GM18502 (cell line): Measurements from ENCODE around the gene NRXN3.

Source experiments
- ATAC-seq: cut with Tn5 transposase; IDR thresholded peaks from one replicate; pipeline ENCODE4 v1.9.1; 2021; ENCODE audit warnings: mild to moderate bottlenecking; ENCODE audit not compliant: unreplicated experiment, poor library complexity

Gene NRXN3

GRCh38 chr14:79829405-79830166 lies 1659.4 kb downstream of the NRXN3 start:
- no peak for ATAC-seq

DNA sequence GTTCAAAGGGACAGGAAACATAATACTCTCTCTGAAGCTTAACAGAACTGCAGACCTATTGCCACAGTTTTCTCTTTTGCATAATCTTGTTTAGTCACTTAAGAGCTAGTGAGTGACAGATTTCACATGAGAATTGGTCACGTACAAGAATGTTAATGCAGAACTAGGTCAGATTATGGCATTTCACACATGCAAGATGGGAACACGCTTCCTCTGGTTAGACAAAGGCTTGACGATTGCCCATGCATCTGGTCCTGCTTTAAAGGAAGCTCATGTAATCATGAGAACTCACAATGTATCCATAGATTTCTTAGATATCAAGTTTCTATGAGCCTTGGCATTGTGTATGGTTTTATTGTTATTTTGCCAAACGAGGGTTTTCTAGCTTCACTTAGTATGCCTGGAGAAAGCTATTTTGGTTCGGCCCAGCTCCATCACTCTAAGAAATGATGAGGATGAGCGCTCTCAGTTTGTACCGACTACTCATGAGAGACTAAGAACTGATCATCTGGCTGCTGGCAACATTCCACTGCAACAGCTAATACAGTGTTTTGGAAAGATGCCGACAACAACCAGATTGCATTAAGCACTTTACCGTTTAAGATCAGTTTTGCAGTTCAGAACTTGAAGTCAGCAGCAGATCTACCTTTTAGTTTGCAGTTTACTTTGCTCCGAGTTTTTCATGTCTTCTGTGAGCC lies 1661.2 kb downstream of the NRXN3 start:
- ATAC-seq = no peak

DNA sequence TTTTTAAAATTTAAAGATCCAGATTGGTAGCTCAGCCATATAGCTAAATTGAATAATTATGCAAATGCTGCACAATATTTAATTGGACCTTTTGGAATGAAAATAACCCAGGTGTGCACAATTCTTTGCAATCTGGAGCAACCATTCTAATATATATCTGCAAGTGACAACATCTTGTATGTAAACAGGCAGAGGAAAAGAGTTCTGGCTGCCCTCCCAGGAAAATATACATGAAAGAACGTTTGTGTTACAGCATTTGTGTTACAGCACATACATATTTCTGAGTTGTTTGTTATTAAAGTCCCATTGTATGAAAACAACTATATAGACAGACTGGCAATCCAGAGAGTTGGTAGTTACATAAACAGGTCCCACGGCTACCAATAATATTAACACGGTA lies 1663.6 kb downstream of the NRXN3 start:
- ATAC-seq = no peak

DNA sequence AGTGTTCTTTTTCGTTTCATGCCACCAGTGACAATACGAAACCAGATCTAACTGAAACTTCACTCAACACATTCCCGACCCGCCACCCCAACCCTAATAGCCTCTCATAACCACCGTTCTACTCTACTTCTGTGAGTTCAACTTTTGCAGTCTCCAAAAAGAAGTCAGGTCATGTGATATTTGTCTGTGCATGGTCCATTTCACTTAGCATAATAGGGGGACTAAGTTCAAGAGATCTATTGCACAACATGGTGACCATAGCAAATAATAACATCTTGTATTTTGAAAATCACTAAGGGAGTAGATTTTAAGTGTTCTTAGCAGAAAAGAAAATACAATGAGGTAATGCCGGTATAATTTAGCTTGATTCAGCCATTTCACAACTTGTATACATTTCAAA lies 1664.7 kb downstream of the NRXN3 start:
- no peak for ATAC-seq

- no peak for ATAC-seq
These were observed 1666.4 kb downstream of the NRXN3 start for GRCh38 chr14:79836577-79836976.

- ATAC-seq = no peak
These were observed 1667.5 kb downstream of the NRXN3 start for GRCh38 chr14:79837699-79838098.

- ATAC-seq = no peak
These were observed 1669.9 kb downstream of the NRXN3 start for GRCh38 chr14:79840103-79840502.

GRCh38 chr14:79840831-79841230 lies 1670.7 kb downstream of the NRXN3 start:
- ATAC-seq = no peak

DNA sequence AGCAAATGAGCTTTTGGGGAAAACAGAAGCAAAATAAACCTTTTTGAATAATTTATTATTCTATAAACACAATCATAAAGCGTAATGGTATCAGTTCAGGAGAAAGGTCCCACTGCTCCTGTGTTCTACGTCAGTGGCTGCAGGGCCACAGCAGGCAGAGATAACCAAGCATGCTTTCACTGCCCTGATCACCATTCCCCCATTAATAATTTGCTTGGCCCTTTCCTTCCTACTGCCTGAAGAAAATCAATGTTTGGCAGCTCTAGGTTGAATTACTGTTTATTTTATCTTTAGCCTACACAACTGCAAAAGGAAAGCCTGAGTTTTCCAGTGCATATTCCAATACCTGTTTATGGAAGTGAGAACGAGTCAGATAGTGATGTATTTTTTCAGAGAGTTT lies 1671.3 kb downstream of the NRXN3 start:
- ATAC-seq = no peak

DNA sequence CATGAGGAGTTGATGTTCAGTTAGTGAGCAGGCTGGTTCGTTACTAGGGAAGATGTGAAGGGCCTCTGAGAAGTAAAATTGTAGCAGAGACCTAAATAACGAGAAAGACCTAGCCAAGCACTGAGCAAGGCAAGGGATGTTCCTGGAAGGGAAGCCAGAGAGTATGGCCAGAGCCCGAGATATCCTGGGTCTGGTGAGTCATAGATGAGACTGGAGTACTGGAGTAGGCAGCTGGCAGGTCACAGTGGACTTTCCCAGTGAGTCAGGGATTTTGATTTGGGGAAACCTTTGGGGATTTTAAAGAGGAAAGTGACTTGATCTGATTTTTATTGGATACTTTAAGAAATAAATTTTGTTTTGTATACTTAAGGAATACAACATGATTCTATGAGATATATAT lies 1672.1 kb downstream of the NRXN3 start:
- no peak for ATAC-seq

- ATAC-seq = no peak
These were observed 1683.0 kb downstream of the NRXN3 start for GRCh38 chr14:79852950-79853744.

GRCh38 chr14:79855789-79856188 lies 1685.6 kb downstream of the NRXN3 start:
- no peak for ATAC-seq

GRCh38 chr14:79856381-79856780 lies 1686.2 kb downstream of the NRXN3 start:
- ATAC-seq = no peak

- no peak for ATAC-seq
These were observed 1690.9 kb downstream of the NRXN3 start for GRCh38 chr14:79861111-79861510.

DNA sequence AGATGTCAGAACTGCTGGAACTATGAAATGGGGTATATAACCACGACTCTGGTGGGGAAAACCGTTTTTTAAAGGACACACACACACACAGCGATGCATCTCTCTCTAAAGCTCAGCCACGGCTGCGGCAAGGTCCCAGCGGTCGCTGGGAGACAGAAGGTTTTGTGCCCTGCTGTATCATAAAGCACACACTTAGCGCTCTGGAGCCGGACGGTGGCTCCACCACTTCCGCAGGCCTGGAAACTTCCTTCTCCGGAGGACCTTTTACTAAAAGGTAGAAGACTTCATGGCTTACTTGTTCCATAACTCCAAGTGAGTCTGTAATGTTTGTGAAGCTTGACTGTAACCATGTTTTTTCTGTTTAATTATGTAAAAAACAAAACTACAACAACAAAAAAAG lies 1691.9 kb downstream of the NRXN3 start:
- ATAC-seq = no peak

DNA sequence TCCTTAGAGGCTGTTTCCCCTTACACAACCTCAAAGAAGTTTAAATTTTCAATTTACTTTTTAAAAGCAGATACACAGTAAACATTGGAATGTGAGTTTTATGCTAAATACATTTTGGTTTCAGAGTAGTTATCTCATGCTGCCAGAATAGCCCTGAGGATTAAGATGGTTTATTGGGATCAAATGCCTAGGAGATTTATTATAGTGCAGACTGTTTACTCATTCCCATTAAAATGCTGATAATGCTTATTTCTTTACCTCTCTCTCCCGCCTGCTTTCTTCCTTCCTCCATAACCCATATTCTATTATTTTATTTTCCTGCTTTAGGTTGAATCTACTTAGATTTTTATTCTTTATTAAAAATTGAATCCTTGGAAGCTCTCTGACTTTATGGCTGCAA lies 1701.0 kb downstream of the NRXN3 start:
- no peak for ATAC-seq

DNA sequence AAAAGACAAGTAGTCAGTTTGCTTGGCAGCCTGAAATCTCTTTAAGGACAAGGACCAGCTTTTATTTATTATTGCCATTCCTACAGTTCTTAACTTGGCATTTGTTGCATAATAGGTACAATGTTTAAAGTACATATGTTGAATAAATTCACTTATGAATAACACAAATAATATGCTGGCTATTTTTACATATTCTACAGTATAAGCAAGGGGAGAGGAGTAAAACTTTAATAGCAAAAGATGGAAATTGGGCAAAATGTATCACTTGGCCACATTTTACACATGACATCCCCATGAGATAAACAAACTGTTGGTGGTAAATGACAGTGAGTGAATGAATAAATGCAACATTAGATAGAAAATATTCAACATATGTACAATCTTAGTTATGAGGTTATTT lies 1708.1 kb downstream of the NRXN3 start:
- ATAC-seq = no peak

DNA sequence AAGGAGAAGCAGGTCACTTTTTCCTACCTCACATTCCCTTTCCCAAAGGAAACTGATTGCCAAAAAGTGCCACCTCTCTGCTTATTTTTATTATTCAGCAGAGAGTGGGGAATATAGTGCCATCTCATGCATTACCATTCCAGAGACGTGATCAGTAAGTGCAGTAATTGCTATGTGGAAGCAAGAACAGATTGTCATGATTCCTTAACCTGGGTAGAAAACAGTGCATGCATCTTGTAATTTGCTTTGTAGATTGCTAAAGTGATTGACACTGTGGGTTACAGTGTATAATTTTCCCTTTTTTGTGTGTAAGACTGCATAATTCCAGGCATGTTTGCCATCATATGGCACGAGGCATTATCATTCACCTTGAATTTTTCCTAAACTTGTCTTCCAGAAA lies 1708.6 kb downstream of the NRXN3 start:
- ATAC-seq = no peak

- ATAC-seq = no peak
These were observed 1711.1 kb downstream of the NRXN3 start for GRCh38 chr14:79881299-79881698.

DNA sequence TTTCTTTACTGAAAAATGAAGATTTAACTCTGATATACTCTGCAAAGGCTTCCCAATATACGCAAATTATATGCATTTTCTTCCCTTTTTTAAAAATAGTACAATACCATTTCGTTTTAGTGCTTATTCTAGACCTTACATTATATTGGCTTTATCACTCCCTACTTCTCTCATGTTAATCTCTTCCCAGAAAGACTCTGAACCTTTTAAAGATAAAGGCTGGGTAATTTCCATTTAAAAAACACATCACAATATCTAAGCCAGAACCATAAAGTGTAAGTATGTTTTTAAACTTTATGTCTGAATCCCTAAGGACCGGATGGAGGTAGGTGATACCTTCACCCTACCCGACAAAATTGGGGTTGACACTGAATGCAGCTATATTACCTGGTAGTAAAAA lies 1720.4 kb downstream of the NRXN3 start:
- no peak for ATAC-seq

DNA sequence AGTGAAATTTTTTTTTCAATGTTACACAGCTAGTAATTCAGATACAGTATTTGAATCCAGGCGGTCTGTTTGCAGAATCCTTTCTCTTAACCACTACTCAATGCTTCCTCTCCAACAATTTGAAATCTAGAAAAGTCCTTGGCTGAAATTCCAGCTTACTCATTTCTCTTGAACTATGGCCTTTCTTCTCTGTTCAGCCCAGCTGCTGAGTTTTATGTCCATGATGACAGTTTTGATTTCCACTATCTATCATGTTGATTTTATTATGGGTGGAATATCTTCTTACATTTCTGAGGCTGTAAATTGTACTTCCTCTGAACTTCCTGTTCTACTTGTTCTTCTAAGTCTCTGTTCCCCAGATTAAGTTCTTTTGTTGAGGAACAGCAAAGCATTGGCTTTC lies 1725.8 kb downstream of the NRXN3 start:
- no peak for ATAC-seq
